CD4-positive, alpha-beta T cell treated with Interleukin-15 for 1 hour (primary cell): Measurements from ENCODE around the gene KCNIP1.
"Not testable (repeated sequence)": the region's sequence is repeated elsewhere in the genome, so short reads cannot be mapped to it uniquely, and the experiment has no call there.

Source experiments
- DNase-seq: peaks from one replicate; pipeline ENCODE4 v3.0.0-alpha.2; 2020

KCNIP1 gene

DNA sequence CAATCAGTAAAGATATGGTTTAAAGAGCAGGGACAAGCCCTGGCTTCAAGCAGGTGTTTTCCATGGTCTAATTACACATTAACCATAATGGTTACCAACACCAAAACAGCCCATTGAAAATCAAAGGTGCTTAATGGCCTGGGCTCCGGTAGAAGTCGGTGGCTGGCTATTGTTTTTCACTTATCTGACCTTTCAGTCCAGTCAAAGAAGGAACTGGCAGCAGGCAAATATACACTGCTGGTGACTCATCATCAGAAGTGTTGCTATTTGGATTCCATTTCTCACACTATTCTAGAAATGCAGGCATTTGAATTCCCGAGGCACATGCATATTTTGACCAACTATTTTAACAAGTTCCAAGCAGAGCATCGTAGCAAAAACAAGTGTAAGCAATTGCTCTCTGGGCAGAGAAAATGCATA is 253.4 kb downstream of the KCNIP1 start:
- DNase-seq = no peak

DNA sequence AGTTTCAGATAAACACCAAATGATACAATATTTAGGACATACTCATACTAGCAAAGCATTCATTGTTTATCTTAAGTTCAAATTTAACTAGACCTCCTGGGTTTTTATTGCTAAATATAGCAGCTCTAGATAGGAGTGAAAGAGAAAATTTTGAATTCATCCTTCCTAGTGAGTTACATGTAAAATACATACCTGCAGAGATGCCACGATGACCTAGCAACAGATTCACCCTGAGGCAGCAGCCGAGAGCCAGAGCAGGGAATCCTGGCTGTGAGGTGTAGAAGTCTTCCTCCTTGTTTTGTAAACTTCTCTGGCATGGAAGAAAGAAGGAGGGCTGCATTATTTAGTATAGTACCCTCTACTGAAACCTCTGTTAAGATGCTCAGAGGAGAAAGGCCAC is 253.8 kb downstream of the KCNIP1 start:
- no peak for DNase-seq

DNA sequence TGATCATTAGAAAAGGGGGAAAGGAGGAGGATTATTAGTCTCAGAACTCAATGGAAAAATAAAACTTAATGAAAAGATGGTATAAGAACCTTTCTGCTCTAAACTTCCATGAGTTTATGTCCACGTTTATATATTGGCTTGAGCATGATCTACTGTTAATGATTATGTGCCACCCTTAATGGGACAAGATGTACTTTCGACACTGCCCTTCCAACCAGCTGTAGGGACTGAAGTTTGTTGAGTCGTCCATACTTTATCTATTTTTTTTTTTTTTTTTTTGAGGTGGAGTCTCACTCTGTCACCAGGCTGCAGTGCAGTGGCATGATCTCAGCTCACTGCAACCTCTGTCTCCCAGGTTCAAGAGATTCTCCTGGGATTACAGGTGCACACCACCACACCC is 254.7 kb downstream of the KCNIP1 start:
- DNase-seq = no peak

DNA sequence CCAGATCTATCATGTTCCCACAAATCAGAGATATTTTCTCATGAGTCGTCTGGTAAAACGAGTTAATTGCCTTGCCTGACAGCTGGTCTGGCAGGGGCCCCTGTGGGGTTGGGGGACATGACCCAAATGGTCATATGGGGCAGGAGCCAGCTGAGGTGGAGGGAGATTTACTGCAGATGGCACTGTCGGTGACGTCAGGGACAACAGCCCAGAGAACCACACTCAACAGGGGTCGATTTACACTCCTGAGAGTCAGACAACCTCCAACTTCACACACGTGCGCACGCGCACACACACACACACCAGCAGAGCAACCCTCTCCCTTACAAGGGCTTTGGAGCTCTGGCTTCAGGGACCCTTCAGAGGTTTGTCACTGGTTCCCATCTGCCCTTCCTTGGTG is 256.3 kb downstream of the KCNIP1 start:
- DNase-seq = no peak

DNA sequence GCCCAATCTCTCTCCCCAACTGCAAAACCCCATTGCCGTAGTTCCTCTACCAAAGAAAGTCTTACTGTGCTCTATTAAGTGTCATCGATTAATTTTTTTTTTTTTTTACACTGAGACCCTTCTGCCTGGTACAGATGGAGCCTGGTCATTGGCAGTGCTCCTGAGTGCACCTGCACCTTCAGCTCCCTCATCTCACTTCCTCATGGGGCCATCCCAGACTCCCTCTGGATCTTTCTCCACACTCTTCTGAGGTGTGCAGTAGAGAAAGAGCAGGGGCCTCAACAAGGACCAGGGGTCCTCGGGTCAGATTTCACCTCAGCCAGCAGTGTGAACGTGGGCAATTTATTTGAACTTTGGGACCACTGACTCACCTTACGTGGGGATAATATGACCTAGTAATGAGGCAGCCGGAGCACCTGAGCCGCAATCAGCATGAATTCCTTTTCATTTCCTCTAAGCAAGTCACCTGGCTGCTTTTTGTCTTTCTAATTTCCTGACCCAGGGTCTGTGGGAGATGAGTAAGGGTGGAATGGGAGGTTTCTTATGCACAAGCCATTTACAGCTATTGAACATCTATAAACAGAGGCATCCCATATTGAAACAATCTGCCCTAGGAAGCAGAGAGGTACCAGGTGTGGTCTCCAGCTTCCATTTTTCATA is 257.4 kb downstream of the KCNIP1 start:
- no peak for DNase-seq

GRCh38 chr5:170761708-170762066 is 257.9 kb downstream of the KCNIP1 start:
- DNase-seq = no peak

DNA sequence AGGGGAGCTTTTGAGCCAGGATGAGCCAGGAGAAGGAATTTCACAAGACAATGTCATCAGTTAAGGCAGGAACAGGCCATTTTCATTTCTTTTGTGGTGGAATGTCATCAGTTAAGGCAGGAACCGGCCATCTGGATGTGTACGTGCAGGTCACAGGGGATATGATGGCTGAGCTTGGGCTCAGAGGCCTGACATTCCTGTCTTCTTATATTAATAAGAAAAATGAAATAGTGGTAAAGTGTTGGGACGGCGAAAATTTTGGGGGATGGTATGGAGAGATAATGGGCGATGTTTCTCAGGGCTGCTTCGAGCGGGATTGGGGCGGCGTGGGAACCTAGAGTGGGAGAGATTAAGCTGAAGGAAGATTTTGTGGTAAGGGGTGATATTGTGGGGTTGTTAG is 258.5 kb downstream of the KCNIP1 start:
- DNase-seq = not testable (repeated sequence)

DNA sequence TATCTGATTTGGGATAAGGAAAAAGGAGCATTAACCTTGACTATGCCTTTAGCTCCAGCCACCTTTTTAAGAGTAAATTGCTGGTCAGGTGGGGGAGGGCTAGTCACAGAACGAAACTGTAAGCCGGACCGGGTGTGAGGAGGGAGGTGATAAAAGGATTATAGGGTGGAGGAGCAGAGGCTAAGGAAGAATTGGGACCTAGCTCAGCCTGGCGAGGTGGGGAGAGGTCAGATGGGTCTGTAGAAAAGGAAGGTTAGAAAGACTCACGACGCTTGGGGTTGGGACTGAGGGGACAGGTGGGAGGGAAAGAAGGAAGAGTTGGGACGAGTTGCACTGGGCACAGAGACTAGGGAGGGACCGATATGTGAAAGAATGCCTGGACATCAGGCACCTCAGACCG is 262.0 kb downstream of the KCNIP1 start:
- not testable (repeated sequence) for DNase-seq

- DNase-seq = no peak
Measured at GRCh38 chr5:170769246-170769645, 265.4 kb downstream of the KCNIP1 start.

- DNase-seq = no peak
Measured at GRCh38 chr5:170769898-170770416, 266.1 kb downstream of the KCNIP1 start.

GRCh38 chr5:170771496-170771895 is 267.7 kb downstream of the KCNIP1 start:
- no peak for DNase-seq

GRCh38 chr5:170773024-170773985 is 269.5 kb downstream of the KCNIP1 start:
- no peak for DNase-seq

GRCh38 chr5:170774831-170775230 is 271.0 kb downstream of the KCNIP1 start:
- DNase-seq = no peak

- no peak for DNase-seq
Measured at GRCh38 chr5:170781946-170782345, 278.1 kb downstream of the KCNIP1 start.

DNA sequence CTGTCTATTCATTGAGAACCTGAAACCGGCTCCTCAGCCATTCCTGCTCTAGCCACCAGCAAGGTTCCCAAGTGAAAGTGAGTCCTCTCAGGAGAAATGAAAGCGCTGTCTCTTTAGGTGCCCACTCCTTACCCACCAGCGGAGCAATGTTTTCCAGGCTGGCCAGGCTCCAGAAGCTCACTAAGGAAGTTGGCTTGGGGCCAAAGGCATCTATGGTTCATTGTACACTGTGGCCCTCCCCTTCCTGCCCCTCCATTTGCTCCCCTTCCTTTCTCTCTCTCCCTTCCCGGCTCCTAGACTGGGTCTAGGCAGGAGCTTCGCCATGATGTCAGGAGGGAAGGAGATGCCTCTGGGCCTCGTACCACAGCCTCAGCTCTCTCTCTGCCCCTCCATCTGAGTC is 278.6 kb downstream of the KCNIP1 start:
- no peak for DNase-seq

- no peak for DNase-seq
Measured at GRCh38 chr5:170783498-170784247, 279.9 kb downstream of the KCNIP1 start, which contains the start of gene GABRP. GABRP (plus strand) TSS chr5:170783725; CDS start chr5:170788616, 4,891 bp downstream.

DNA sequence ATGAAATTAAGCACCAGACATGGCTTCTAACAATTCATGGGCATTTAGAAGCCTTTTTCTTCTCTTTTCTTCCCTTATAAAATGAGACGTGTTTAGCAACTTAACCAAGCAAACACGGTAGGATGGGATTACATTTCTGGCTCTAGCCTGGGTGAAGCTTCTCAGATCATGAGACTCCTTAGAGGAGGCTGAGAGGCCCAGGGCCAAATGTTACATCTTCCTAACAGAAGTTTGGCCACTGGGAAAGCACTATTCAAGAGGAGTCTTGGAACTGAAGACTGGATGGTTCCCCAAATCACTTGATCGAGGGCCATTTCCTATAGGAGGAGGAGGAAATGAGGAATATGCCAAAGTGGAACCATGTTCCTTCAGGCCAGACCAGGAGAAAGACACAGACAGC is 281.6 kb downstream of the KCNIP1 start:
- no peak for DNase-seq
